Skeletal muscle tissue (tissue), 4 donors: ENCODE data around the gene PTPRR. TPM values are rescaled to one million over a fixed set of nuclear protein-coding genes. Genes with fewer than 3 reads are reported as not detected.

Experiments
- H3K27ac ChIP-seq: one replicate; pipeline ENCODE4 v1.7.0; 2013; ENCODE audit warnings: mild to moderate bottlenecking, low read depth, low read length, inconsistent platforms
- H3K27me3 ChIP-seq, 3 donors: one replicate each; pipeline ENCODE4 v1.7.0; 2013; ENCODE audit warnings: low read length in 3 of 3; ENCODE audit not compliant: control insufficient read depth in 3 of 3, insufficient read depth in 3 of 3
- H3K36me3 ChIP-seq, 3 donors: one replicate each; pipeline ENCODE4 v1.7.0; 2013; ENCODE audit warnings: low read length in 3 of 3; ENCODE audit not compliant: control insufficient read depth in 3 of 3, insufficient read depth in 3 of 3
- H3K4me1 ChIP-seq, 3 donors: one replicate each; pipeline ENCODE4 v1.7.0; 2013; ENCODE audit warnings: low read length in 3 of 3, mild to moderate bottlenecking in 3 of 3; ENCODE audit not compliant: control insufficient read depth in 3 of 3, insufficient read depth in 3 of 3
- H3K4me3 ChIP-seq, 3 donors: one replicate each; pipeline ENCODE4 v1.7.0; 2013; ENCODE audit warnings: low read length in 3 of 3
- H3K9ac ChIP-seq, 3 donors: one replicate each; pipeline ENCODE4 v1.7.0; 2013; ENCODE audit warnings: low read length in 3 of 3, mild to moderate bottlenecking in 3 of 3, moderate library complexity in 2 of 3, low read depth in 1 of 3
- H3K9me3 ChIP-seq, 3 donors: one replicate each; pipeline ENCODE4 v1.7.0; 2013; ENCODE audit warnings: low read length in 3 of 3; ENCODE audit not compliant: control insufficient read depth in 3 of 3
- total RNA-seq: library from RNA; depleted of rRNA; stranded (reverse); fragments of >200 nt; gene quantifications from one replicate; pipeline ENCODE4 v1.2.3, GENCODE V29; 2014
- donor health status: Osteomylitis.

The PTPRR gene
- total RNA-seq, 1 donor from 2014 or later, result 1.0 TPM

DNA sequence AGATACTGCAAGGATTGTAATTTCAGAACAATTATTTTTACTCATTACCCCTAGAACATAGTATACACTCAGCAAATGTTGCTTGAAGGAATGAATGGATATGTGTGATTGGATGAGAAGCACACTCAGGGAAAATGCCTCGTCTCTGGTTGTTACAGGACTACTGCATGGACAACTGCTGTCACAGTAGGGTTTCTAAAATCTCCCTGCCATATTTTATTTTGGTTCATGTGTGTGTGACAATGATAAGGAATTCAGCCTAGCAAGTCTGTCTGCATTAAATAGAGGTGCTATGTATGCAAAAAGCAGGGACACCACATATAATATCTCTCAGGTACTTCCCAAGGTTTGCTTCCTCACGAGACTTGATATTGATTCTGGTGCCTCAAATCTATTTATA is 1.4 kb downstream of the PTPRR start:
- Histone ChIP-seq H3K9me3 (no peaks in the 10 kb centered on the region), H3K4me1 (peaks cover 0 to 6% (median 4%) of the 10 kb centered on the region in 3 donors), H3K4me3 (no peak overlapping the region), H3K36me3 (no peaks in the 10 kb centered on the region), H3K9ac (no peak overlapping the region), H3K27me3 (peaks cover 13 to 19% (median 17%) of the 10 kb centered on the region in 3 donors), H3K27ac (no peak overlapping the region)

DNA sequence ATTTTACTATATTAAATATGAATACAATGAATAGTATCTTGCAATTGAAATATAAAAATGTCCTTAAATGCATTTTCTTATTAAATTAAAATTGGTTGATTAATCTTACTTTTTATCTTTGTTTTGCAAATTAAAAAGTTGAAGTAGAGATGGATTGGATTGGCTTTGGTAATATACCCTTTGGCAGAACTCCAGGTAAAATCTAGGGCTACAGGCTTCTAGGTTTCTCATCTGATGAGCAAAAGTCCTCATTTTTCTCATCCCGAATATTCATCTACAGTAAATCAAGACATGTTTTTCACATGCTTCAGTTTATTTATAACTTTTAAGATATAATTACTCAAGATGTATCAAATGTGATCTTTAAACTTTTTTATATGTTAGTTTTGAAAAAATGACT is 2.2 kb downstream of the PTPRR start:
- Histone ChIP-seq H3K9me3 (no peaks in the 10 kb centered on the region), H3K9ac (no peak overlapping the region), H3K27me3 (peaks cover 13 to 19% (median 17%) of the 10 kb centered on the region in 3 donors), H3K4me1 (peaks cover 0 to 6% (median 4%) of the 10 kb centered on the region in 3 donors), H3K4me3 (no peak overlapping the region), H3K36me3 (no peaks in the 10 kb centered on the region), H3K27ac (no peak overlapping the region)

DNA sequence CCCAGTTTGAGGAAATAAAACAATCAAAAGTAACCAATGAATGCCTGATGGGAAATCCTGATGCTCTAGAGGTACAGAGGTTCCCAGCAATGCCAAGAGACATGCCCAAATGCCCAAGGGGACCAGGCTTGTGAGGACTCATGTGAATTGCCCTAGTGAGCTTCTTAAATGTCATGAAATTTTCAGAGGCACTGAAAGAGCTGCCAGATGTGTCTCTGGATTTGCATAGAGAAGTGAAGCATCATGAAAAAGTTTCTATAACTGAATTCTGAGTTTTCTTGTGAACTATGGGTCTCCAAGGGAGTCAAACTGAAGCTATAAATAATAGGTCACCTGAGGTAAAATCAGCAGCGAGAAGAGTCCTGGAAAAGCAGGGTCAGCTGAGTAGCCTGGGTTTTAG is 9.9 kb downstream of the PTPRR start:
- H3K36me3 ChIP-seq, result no peaks in the 10 kb centered on the region
- peaks cover 0 to 5% (median 0%) of the 10 kb centered on the region in 3 donors for H3K27me3 ChIP-seq
- no peaks in the 10 kb centered on the region for H3K9me3 ChIP-seq
- H3K4me1 ChIP-seq, result no peaks in the 10 kb centered on the region
- no peak overlapping the region for H3K27ac ChIP-seq
- H3K9ac ChIP-seq, result no peak overlapping the region
- H3K4me3 ChIP-seq, result no peak overlapping the region

DNA sequence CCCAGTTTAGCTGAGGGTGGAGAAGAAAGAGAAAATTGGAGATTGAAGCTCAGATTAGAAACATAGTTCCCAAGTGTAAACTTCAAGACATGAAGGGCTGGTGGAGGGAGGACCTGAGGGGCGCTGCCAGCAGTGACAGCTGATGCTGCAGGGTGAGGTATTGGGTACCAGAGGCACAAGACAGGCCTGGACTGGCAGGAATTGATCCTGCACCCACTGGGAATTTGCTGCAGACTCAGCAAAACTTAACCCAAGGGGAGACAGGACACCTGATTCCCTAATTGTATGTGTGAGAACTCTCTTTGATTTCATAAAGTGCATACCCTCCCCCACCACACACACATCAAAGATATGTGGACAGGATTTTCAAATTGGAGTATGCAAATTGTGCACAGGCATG is 11.6 kb downstream of the PTPRR start:
- H3K36me3 ChIP-seq, result no peaks in the 10 kb centered on the region
- H3K9ac ChIP-seq, result no peak overlapping the region
- H3K27me3 ChIP-seq, result peaks cover 0 to 3% (median 0%) of the 10 kb centered on the region in 3 donors
- H3K4me3 ChIP-seq, result no peak overlapping the region
- no peaks in the 10 kb centered on the region for H3K9me3 ChIP-seq
- no peak overlapping the region for H3K27ac ChIP-seq
- no peaks in the 10 kb centered on the region for H3K4me1 ChIP-seq

DNA sequence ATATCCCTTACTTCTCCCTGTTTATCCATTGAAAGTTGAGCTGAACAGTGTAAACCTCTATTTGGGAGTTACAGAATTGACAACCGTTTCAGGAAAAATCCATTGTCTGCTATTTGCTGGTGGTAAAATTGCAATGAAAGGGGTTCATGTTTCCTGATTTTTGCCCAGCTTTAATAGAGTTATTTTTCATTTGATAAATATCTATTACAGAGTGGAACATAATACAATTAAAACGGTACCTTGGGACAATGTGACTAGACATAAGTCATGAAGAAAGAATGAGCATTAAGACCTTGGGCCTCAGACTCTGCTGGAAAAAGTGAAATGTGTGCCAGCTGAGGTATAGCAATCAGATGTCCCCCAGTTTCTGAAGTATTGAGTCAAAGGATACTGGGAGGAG is 13.1 kb downstream of the PTPRR start:
- Histone ChIP-seq H3K36me3 (no peaks in the 10 kb centered on the region), H3K9me3 (no peaks in the 10 kb centered on the region), H3K9ac (no peak overlapping the region), H3K27ac (no peak overlapping the region), H3K27me3 (peaks cover 0 to 3% (median 0%) of the 10 kb centered on the region in 3 donors), H3K4me3 (no peak overlapping the region), H3K4me1 (no peaks in the 10 kb centered on the region)

DNA sequence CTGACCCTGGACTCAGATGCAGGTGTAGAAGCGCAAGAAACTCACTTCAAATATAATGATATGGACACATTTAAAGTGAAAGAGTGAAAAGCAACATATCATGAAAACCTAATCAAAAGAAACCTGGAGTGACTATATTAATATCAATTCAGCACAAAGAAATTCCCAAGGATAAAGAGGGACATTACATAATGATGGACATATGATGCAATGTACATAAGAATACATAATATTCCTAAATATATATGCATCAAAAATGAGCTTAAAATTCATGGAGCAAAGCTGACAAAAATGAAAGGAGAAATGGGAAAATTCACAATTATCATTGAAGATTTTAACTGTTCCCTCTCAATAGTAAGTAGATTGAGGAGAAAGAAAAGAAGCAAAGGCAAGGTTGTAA is 24.6 kb downstream of the PTPRR start:
- Histone ChIP-seq H3K9ac (no peak overlapping the region), H3K36me3 (no peaks in the 10 kb centered on the region), H3K27me3 (no peaks in the 10 kb centered on the region), H3K4me3 (no peak overlapping the region), H3K27ac (no peak overlapping the region), H3K4me1 (no peaks in the 10 kb centered on the region), H3K9me3 (no peaks in the 10 kb centered on the region)

DNA sequence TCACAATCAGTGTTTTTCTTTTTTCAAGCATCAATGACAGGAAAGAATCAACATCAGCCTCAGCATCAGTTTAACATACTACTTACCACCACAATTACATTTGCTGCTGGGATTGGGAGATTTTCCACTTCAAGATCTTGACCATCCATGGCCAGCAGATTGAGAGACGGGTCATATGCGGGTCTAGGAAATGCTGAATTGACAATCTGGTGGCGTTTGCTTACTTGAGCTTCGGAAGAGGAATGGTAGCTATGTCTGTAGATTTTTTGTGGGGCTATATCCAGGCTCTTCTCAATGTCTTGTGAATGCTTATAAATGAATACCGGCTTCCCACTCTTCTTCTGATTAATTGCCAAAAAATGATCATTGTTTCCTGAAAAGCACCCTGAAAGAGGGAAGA is 27.9 kb downstream of the PTPRR start:
- Histone ChIP-seq H3K27me3 (no peaks in the 10 kb centered on the region), H3K4me3 (no peak overlapping the region), H3K9ac (no peak overlapping the region), H3K36me3 (no peaks in the 10 kb centered on the region), H3K4me1 (no peaks in the 10 kb centered on the region), H3K9me3 (no peaks in the 10 kb centered on the region), H3K27ac (no peak overlapping the region)

DNA sequence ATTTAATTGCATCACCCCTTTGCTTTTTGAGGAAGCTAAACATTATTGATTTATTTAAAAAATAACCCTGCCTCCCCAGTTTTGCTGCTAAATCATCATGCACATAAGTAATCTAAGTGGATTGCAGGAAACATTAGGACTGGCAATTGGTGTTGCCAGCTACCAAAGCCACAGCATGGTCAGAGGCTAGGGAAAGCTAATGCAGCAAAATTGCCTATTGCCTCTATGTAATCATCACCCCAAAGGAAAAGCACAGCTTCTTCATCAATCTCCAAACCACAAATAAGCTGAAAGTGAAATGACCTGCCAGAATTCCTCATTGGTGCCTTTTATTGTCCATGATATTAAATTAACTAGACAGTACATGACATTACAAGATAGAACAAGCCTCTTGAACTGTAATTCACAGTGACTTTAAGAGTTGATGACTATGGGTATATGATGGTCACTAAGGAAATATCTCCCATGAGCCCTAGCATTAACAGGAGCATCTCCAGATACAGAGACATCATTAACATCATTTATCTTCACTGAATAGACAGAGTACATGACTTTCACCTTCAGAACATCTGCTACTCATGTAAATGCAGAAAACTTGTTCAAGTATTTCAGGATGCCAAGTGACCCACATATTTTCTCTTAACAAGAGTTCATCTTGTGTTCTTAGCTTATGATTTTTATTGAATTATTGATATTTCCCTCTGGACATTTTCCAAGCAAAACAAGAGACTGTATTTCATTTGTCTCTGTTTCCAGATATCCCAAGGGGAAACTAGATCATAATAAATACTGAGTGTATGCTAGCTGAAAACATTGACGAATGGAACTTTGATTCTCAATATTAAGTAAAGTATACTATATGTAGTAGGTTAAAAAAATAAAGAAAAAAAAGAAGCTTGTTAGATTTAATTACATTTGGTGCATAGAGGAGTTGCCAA is 29.4 kb downstream of the PTPRR start:
- Histone ChIP-seq H3K4me1 (no peaks in the 10 kb centered on the region), H3K9ac (no peak overlapping the region), H3K36me3 (no peaks in the 10 kb centered on the region), H3K4me3 (no peak overlapping the region), H3K9me3 (no peaks in the 10 kb centered on the region), H3K27ac (no peak overlapping the region), H3K27me3 (no peaks in the 10 kb centered on the region)

DNA sequence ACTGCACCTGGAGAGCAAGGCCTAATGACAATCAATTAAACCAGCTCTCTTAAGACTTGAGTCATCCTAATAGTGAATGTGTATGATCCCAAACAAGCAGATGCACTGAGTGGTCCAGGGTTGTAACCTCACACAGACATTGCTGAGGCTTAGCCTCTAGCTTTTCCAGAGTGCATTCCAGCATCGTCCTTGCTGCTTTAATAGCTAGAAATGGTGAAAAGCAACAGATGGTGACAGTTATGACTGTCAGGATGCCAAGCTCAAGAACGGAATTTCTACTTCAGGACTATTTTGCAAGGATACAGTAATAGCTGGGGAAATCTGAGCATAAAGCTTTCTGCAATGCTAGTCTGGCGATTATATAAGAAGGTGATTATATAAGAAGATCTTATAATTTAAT is 34.6 kb downstream of the PTPRR start:
- no peaks in the 10 kb centered on the region for H3K4me1 ChIP-seq
- no peak overlapping the region for H3K4me3 ChIP-seq
- H3K27me3 ChIP-seq, result no peaks in the 10 kb centered on the region
- no peak overlapping the region for H3K9ac ChIP-seq
- no peaks in the 10 kb centered on the region for H3K9me3 ChIP-seq
- no peaks in the 10 kb centered on the region for H3K36me3 ChIP-seq
- no peak overlapping the region for H3K27ac ChIP-seq

DNA sequence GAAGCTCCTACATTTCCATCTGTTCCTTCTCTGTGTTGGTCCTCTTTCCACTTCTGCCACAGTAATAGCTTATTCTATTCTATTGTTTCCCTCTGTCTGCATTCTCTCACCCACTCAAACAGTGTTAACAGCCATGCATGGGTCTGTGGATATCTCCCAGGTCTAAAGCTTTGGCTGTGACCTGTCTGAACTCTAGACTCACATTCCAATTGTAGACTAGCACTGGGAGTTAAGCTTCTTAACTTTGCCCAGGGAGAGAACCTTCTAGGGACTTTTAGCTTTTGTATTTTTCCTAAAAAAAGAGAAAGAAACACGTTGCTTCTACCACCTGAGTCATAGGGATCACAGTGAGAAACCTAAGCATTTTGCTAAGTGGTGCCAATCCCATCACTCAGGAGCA is 36.7 kb downstream of the PTPRR start:
- Histone ChIP-seq H3K4me3 (no peak overlapping the region), H3K9me3 (peaks cover 0 to 2% (median 0%) of the 10 kb centered on the region in 3 donors), H3K27ac (no peak overlapping the region), H3K36me3 (no peaks in the 10 kb centered on the region), H3K4me1 (no peaks in the 10 kb centered on the region), H3K9ac (no peak overlapping the region), H3K27me3 (no peaks in the 10 kb centered on the region)
